Measurements from ENCODE around the gene IL6.
"Not testable (repeated sequence)": the region's sequence is repeated elsewhere in the genome, so short reads cannot be mapped to it uniquely, and the experiment has no call there.

IL6 gene

DNA sequence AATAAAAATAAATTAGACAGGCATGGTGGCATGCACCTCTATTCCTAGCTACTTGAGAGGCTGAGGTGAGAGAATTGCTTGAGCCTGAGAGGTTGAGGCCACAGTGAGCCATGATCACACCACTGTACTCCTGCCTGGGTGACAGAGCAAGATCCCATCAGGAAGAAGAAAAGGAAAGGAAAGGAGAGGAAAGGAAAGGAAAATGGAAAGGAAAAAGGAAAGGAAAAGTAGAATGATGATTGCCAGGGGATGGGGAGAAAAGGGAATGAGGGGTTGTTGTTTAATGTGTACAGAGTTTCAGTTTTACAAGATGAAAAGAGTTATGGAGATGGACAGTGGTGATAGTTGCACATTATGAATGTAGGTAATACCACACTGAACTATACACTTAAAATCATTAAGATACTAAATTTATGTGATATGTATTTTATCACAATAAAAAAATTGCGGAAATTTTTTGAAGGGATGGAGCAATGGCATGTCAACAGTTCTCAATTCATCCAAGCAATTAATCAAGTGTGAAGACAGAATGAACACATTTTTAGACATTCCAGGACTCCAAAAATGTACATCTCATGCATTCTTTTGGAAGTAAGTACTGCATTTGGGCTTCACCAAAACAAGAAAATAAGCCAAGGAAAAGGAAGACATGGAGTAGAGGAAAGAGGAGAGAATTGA lies 44.3 kb downstream of the IL6 start:
- no peaks in the 10 kb centered on the region for H3K27me3 ChIP-seq (ENCODE audit: insufficient read depth, low read depth)
- H3K9ac ChIP-seq = no peak overlapping the region
- no peak overlapping the region for H3K27ac ChIP-seq
- H3K4me3 ChIP-seq (IDR thresholded peaks at IDR 0.05; ENCODE audit: insufficient read depth, low read depth, low read length) = no peak overlapping the region
- TF ChIP-seq, protein P1, sequence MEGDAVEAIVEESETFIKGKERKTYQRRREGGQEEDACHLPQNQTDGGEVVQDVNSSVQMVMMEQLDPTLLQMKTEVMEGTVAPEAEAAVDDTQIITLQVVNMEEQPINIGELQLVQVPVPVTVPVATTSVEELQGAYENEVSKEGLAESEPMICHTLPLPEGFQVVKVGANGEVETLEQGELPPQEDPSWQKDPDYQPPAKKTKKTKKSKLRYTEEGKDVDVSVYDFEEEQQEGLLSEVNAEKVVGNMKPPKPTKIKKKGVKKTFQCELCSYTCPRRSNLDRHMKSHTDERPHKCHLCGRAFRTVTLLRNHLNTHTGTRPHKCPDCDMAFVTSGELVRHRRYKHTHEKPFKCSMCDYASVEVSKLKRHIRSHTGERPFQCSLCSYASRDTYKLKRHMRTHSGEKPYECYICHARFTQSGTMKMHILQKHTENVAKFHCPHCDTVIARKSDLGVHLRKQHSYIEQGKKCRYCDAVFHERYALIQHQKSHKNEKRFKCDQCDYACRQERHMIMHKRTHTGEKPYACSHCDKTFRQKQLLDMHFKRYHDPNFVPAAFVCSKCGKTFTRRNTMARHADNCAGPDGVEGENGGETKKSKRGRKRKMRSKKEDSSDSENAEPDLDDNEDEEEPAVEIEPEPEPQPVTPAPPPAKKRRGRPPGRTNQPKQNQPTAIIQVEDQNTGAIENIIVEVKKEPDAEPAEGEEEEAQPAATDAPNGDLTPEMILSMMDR (conservative IDR thresholded peaks at IDR 0.05; ENCODE audit: low read depth, low read length) = no peak
- H2AFZ ChIP-seq (ENCODE audit: low read depth) = no peak overlapping the region
- no peaks in the 10 kb centered on the region for H4K20me1 ChIP-seq (ENCODE audit: insufficient read depth)
- H3K4me2 ChIP-seq = no peak overlapping the region
- no peaks in the 10 kb centered on the region for H3K4me1 ChIP-seq (ENCODE audit: low read depth, poor library complexity, severe bottlenecking)
- no peaks in the 10 kb centered on the region for H3K79me2 ChIP-seq (ENCODE audit: insufficient read depth, low read depth)
- H3K36me3 ChIP-seq (ENCODE audit: insufficient read depth) = no peaks in the 10 kb centered on the region

DNA sequence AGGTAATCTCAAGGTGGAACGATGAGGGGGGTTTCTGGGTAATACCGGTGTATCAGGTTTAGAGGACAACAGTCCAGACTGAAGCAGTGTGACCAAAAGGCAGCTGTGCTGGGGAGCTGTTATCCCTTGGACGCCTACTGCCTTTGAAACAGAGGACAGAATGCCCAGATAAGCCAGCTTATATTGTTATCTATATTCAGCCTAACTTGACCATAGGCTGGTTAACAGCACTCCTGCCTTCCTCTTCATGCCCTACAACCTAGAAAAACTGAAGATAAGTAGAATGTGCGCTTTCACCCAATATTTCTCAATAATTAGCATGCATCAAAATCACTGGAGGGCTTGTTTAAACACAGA lies 44.9 kb downstream of the IL6 start:
- no peaks in the 10 kb centered on the region for H4K20me1 ChIP-seq (ENCODE audit: insufficient read depth)
- H3K4me1 ChIP-seq (ENCODE audit: low read depth, poor library complexity, severe bottlenecking) = no peaks in the 10 kb centered on the region
- TF ChIP-seq, protein P1 (conservative IDR thresholded peaks at IDR 0.05; ENCODE audit: low read depth, low read length) = no peak
- H3K79me2 ChIP-seq (ENCODE audit: insufficient read depth, low read depth) = no peaks in the 10 kb centered on the region
- H3K9ac ChIP-seq = no peak overlapping the region
- no peak overlapping the region for H3K4me2 ChIP-seq
- no peak overlapping the region for H3K27ac ChIP-seq
- H3K4me3 ChIP-seq (IDR thresholded peaks at IDR 0.05; ENCODE audit: insufficient read depth, low read depth, low read length) = no peak overlapping the region
- H3K36me3 ChIP-seq (ENCODE audit: insufficient read depth) = no peaks in the 10 kb centered on the region
- no peak overlapping the region for H2AFZ ChIP-seq (ENCODE audit: low read depth)
- H3K27me3 ChIP-seq (ENCODE audit: insufficient read depth, low read depth) = no peaks in the 10 kb centered on the region

DNA sequence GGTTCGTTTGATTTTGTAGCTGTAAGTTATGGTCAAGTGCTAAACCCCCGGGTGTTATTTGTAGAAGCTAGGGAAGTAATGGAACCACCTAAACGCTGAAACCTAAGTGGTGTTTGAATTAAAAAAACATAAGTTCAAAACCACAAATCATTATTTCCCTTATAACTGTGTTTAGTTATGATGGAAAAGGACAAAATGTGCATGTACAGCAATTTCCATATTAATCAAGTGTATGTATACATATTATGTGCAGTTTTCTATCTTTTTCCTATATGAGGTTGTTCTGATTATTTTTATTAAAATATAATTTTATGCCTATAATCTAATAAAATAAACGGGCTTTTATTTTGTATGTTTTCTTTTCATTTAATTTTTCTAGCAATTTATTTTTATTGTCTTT lies 45.9 kb downstream of the IL6 start:
- H3K9ac ChIP-seq = no peak overlapping the region
- TF ChIP-seq, protein P1 (conservative IDR thresholded peaks at IDR 0.05; ENCODE audit: low read depth, low read length) = no peak
- no peaks in the 10 kb centered on the region for H3K36me3 ChIP-seq (ENCODE audit: insufficient read depth)
- no peak overlapping the region for H3K4me3 ChIP-seq (IDR thresholded peaks at IDR 0.05; ENCODE audit: insufficient read depth, low read depth, low read length)
- H3K4me2 ChIP-seq = no peak overlapping the region
- H3K4me1 ChIP-seq (ENCODE audit: low read depth, poor library complexity, severe bottlenecking) = no peaks in the 10 kb centered on the region
- H3K27ac ChIP-seq = no peak overlapping the region
- no peaks in the 10 kb centered on the region for H4K20me1 ChIP-seq (ENCODE audit: insufficient read depth)
- no peaks in the 10 kb centered on the region for H3K79me2 ChIP-seq (ENCODE audit: insufficient read depth, low read depth)
- H2AFZ ChIP-seq (ENCODE audit: low read depth) = no peak overlapping the region
- no peaks in the 10 kb centered on the region for H3K27me3 ChIP-seq (ENCODE audit: insufficient read depth, low read depth)

DNA sequence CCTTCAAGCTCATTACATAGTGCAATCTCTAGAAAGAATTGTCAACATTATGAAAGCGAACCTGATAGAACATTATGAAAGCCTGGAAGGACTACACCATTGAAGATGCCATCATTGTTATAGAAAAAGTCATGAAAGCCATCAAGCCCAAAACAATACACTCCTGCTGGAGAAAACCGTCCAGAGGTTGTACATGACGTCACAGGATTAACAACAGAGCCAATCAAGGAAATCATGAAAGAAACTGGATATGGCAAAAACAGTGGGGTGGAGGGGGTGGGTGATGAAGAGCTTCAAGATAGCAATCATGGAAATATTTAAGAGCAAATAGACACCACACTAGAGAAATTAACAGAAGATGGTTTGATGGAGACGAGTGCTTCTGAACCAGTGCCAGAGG lies 50.0 kb downstream of the IL6 start:
- H2AFZ ChIP-seq (ENCODE audit: low read depth) = no peak overlapping the region
- H3K4me3 ChIP-seq (IDR thresholded peaks at IDR 0.05; ENCODE audit: insufficient read depth, low read depth, low read length) = no peak overlapping the region

DNA sequence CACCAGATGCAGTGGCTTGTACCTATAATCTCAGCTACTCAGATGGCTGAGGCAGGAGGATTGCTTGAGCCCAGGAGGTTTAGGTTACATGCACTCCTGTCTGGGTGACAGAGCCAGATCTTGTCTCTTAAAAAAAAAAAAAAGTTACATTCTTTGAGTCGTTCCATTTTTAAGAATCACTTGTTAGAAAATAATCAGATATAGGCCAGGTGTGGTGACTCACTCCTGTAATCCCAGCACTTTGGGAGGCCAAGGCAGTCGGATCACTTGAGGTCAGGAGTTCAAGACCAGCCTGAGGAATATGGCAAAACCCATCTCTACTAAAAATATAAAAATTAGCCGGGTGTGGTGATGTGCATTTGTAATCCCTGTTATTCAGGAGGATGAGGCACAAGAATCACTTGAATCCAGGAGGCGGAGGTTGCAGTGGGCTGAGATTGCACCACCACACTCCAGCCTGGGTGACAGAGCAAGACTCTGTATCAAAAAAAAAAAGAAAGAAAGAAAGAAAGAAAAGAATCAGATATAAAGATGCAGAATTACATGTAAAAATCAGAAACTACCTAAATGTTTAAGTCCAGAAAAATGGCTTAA lies 52.8 kb downstream of the IL6 start:
- not testable (repeated sequence) for H2AFZ ChIP-seq (ENCODE audit: low read depth); H3K4me3 ChIP-seq (IDR thresholded peaks at IDR 0.05; ENCODE audit: insufficient read depth, low read depth, low read length); H3K36me3 ChIP-seq (ENCODE audit: insufficient read depth); H3K4me1 ChIP-seq (ENCODE audit: low read depth, poor library complexity, severe bottlenecking); H3K27ac ChIP-seq; H3K27me3 ChIP-seq (ENCODE audit: insufficient read depth, low read depth); H3K79me2 ChIP-seq (ENCODE audit: insufficient read depth, low read depth); H3K4me2 ChIP-seq; H3K9ac ChIP-seq; H4K20me1 ChIP-seq (ENCODE audit: insufficient read depth)

More for the DNA sequence above, 50.0 kb downstream of the IL6 start:
- H3K4me2 ChIP-seq = no peak overlapping the region
- no peaks in the 10 kb centered on the region for H4K20me1 ChIP-seq (ENCODE audit: insufficient read depth)
- H3K36me3 ChIP-seq (ENCODE audit: insufficient read depth) = no peaks in the 10 kb centered on the region
- H3K27ac ChIP-seq = no peak overlapping the region
- no peaks in the 10 kb centered on the region for H3K79me2 ChIP-seq (ENCODE audit: insufficient read depth, low read depth)
- H3K9ac ChIP-seq = no peak overlapping the region
- H3K4me1 ChIP-seq (ENCODE audit: low read depth, poor library complexity, severe bottlenecking) = no peaks in the 10 kb centered on the region
- no peaks in the 10 kb centered on the region for H3K27me3 ChIP-seq (ENCODE audit: insufficient read depth, low read depth)
- TF ChIP-seq, protein P1 (conservative IDR thresholded peaks at IDR 0.05; ENCODE audit: low read depth, low read length) = no peak

All from KMS-11 (cell line).